Measurements from ENCODE around the gene DPYD.

The DPYD gene

GRCh38 chr1:97507863-97508262 is 413.0 kb downstream of the DPYD start:
- DNase-seq = no peak

GRCh38 chr1:97506368-97506767 is 414.5 kb downstream of the DPYD start:
- no peak for DNase-seq

DNA sequence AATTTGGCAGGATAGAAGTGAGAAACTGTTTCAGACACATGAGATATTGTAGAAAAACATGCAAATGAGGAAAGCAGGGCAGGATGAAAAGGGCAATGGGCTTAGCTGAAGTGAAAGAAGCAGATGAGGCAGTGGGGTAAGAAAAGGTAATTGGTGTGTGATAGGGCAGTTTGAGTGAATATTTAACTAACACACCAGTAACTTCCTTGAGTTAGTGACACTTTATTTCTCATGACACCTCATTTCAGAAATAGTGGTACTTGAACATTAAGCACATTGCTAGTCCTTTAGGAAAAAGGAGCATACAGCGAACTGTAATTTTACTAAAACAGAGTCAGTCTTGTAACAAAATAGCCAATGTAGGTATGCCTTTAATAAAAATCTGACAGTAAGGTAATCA is 415.0 kb downstream of the DPYD start:
- no peak for DNase-seq

- DNase-seq = no peak
These were observed 415.5 kb downstream of the DPYD start for GRCh38 chr1:97505289-97505688.

GRCh38 chr1:97502360-97502759 is 418.5 kb downstream of the DPYD start:
- DNase-seq = no peak

GRCh38 chr1:97501628-97502027 is 419.2 kb downstream of the DPYD start:
- no peak for DNase-seq

DNA sequence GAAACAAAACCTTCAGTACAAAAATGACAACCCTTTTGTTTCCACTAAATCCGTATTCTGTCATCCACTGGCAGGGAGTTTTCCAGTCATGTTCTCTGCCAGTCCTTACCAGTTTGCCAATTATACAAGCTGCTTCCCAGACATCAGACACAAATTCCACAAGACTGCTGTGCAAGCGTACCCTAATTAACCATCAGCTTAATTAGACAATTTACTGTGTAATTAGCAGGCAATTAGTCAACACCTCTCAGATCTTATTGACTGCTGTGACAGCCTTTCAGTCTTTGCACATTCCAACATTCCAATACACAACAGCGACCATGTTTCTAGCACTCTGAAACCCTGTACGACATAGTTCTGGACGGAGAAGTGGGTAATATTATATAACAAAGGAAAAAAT is 420.1 kb downstream of the DPYD start:
- peak; percentile 62 for DNase-seq

GRCh38 chr1:97499667-97500066 is 421.2 kb downstream of the DPYD start:
- no peak for DNase-seq

DNA sequence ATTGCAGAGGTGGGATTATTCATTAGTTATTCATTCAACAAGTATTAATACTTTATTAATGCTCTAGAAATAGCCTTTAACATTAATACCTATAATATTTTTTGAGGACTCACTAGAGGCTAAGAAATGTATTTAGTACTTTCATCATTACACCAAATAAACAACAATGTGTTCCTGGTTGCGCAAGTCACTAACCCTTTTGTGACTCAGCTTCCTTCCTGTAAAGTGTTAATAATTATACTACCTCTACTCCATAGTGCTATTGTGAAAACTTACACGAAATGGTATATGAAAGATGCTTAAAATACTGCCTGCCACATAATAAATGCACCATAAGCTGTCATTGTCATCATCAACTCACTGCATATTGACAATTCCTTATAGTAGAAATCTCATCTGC is 431.0 kb downstream of the DPYD start:
- DNase-seq = no peak

DNA sequence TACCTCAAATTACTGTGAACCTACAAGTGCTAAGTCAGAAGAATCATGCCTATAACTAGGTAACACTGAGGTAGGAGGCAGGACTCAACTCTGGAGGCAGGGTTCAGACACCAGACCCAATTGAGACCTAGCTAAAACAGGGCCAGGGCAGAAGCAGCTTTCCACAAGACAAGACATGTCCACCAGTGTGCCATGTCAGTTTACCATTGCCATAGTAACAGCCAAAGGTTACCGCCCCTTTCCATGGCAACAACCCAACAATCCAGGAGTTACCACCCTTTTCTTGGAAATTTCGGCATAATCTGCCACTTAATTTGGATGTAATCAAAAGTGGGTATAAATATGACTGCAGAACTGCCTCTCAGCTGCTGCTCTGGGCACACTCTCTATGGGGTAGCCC is 432.3 kb downstream of the DPYD start:
- no peak for DNase-seq

- DNase-seq = no peak
These were observed 438.8 kb downstream of the DPYD start for GRCh38 chr1:97482022-97482421.

DNA sequence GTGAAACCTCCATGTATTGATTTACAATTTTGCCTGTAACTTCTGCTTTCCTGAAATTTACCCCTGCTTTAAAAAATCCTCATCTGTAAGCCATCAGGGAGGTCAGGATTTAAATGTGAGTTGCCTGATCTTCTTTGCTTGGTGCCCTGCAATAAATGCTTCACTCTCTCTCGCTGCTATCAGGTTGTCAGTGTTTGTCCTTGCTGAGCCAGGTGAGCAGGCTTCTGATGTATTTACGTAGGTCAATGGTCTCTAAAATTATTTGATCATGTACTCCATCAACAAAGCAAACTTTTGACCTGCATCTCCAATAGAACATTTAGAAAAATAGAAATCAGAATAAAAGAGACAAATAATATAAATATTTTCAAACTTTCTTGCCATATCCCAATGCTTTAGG is 453.4 kb downstream of the DPYD start:
- no peak for DNase-seq

GRCh38 chr1:97464305-97464704 is 456.5 kb downstream of the DPYD start:
- no peak for DNase-seq

DNA sequence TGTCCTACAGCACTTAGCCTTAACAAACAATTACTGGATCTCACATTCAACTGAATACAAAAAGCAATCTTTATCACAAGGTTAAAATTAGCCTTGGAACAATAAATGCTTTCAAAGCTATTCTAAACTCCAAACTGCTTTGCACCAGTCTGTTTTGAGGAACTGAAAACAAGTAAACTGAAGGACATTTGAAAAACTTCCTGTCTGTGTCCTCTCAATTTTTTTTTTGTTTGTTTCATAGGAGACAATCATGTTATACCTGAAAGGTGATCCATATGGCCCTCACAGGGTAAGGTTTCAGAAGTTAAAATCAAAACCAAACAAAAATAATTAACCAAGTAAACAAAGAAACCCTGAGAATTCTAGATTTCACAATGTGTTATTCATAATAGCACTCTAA is 459.1 kb downstream of the DPYD start:
- DNase-seq = no peak

DNA sequence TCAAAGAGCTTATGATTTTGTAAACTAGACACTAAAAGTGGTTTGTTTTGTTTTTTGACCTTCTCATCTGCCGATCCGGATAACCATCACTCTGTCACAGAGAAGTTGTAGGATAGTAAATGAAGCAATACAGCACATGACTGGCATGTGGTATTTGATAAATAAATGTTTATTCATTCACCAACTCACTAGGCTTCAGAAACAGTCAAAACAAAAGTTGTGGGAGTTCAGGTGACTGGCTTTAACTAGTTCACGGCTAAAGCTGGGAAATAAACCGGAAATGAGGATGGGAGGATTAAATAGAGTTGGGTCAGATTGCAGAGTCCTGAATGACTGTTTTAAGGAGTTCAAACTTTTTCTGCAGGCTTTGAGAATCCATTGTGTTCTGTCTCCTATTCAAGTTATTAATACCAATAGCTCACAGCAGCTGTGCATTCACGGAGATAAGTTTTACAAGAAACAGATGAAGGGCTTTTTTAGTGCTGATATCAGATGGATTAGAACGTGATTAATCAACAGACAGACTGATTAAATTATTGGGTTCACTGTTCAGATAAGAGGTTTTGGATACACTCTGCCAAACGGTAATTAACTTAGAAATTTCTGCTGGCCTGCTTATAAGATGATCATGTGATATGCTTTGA is 463.3 kb downstream of the DPYD start:
- no peak for DNase-seq

- DNase-seq = no peak
These were observed 468.9 kb downstream of the DPYD start for GRCh38 chr1:97451944-97452343.

GRCh38 chr1:97451046-97451826 is 469.6 kb downstream of the DPYD start:
- no peak for DNase-seq

- no peak for DNase-seq
These were observed 478.9 kb downstream of the DPYD start for GRCh38 chr1:97441966-97442365.

- DNase-seq = no peak
These were observed 487.0 kb downstream of the DPYD start for GRCh38 chr1:97433824-97434177.

DNA sequence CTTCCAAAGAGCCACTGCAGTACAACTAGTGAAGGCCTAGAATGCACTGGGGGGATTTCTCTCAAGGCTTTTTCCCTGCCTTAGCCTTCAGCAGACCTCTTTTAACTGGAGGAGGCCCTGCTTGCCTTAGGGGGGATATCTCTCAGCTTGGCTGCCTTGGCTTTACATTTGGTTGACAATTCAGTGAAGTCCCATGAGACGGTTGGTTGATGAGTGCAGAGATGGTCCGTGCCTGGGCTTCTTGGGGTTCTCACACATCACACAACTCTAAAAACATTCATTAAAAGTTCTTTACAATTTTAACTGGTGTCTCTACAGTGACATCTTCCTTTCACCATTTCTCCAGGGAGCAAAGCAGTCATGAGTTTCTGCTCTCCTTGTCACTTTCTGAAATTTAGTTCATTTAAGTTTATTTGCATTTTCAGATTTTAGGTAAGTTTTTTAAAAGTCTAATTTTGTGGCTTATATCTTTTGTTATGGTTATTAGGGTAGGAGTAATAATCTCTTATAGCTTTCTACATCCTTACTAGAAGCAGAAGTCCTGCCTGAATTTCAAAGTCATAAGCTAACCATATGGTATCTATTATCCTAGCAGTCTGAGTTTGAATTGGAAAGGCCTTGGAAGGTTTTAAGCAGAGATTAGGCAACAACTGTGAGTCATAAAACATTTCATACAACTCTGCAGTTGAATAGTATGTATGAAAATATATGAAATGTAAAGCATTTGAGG is 487.6 kb downstream of the DPYD start:
- DNase-seq = no peak

DNA sequence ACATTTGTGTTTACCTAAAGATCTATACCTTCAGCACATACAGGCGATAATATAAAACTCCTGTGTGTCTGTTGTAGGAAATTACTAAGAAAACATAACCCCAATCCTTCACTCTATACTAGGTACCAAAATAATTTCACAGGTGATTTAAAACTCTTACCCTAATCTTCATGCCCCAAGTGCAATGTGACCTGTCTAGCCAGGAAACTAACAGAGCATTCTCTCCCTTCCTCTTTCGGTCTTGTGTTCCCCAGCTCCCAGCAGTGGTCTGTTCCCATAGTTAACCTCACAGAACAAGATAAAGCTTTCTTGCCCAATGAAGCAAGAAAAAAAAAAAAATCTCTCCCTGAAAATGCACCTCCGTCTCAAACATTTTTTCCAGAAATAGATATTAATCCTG is 493.5 kb downstream of the DPYD start:
- no peak for DNase-seq

DNA sequence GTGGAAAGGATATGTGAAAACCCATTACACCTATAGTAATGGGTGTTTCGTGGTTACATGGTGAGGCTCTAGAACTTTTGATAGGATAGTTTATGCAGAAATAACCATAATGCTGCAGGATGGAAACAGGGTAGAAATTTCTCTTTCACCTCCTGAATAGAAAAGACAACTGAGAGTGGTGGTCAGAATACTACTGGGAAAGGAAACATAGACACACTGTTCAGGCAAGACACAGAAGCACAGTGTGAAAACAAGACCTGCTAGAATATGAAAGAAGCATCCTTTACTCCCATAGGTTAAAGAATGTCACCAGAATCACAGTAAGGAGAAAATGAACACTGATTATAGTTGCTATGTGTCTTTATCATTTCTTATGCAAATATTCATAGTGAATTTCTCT is 496.6 kb downstream of the DPYD start:
- DNase-seq = no peak

GRCh38 chr1:97423403-97423802 is 497.4 kb downstream of the DPYD start:
- DNase-seq = peak; percentile 54

DNA sequence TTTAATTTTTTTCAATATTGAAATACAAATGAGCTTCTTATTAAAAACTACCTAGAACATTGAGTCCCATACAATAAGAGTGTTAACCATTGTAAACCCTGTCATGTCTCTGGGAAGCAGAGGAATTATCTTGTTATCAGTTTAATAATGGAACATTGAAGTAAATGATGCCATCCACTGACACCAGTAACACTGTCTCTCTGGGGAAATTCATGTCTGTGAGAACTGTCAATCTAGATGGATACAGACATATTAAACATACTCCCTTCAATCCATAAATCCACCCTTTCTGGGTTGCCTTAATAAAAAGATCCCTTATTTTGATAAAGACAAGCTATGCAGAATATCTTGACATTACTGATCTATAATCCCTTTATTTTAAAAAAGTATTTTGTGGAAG is 503.2 kb downstream of the DPYD start:
- DNase-seq = no peak

Data from retina (tissue), 1 donor.